Bone marrow (tissue), 2 donors: ENCODE data around the gene FLOT1.
"Not testable (repeated sequence)": the region's sequence is repeated elsewhere in the genome, so short reads cannot be mapped to it uniquely, and the experiment has no call there.

Source experiments
- DNase-seq, 2 donors: peaks; one replicate each; lab custom pipeline; 2025; lab: John Stamatoyannopoulos, UW

Gene FLOT1

DNA sequence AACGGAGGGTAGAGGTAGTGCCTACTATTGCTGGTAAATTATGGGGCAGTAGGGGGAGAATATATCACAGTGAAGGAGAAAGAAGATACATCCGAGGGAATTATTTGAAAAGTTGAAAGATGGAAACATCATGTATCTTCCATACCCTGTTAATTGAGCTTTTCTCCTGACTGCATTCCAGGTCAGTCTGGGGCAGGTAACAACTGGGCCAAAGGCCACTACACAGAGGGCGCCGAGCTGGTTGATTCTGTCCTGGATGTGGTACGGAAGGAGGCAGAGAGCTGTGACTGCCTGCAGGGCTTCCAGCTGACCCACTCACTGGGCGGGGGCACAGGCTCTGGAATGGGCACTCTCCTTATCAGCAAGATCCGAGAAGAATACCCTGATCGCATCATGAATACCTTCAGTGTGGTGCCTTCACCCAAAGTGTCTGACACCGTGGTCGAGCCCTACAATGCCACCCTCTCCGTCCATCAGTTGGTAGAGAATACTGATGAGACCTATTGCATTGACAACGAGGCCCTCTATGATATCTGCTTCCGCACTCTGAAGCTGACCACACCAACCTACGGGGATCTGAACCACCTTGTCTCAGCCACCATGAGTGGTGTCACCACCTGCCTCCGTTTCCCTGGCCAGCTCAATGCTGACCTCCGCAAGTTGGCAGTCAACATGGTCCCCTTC, 19.2 kb downstream of the FLOT1 start:
- DNase-seq: not testable (repeated sequence)

GRCh38 chr6:30722280-30723112, 20.0 kb downstream of the FLOT1 start:
- peak; percentile 75 to 84 for DNase-seq

GRCh38 chr6:30722025-30722279, 20.5 kb downstream of the FLOT1 start:
- peak in 1 of 2 donors; percentile 53 for DNase-seq

DNA sequence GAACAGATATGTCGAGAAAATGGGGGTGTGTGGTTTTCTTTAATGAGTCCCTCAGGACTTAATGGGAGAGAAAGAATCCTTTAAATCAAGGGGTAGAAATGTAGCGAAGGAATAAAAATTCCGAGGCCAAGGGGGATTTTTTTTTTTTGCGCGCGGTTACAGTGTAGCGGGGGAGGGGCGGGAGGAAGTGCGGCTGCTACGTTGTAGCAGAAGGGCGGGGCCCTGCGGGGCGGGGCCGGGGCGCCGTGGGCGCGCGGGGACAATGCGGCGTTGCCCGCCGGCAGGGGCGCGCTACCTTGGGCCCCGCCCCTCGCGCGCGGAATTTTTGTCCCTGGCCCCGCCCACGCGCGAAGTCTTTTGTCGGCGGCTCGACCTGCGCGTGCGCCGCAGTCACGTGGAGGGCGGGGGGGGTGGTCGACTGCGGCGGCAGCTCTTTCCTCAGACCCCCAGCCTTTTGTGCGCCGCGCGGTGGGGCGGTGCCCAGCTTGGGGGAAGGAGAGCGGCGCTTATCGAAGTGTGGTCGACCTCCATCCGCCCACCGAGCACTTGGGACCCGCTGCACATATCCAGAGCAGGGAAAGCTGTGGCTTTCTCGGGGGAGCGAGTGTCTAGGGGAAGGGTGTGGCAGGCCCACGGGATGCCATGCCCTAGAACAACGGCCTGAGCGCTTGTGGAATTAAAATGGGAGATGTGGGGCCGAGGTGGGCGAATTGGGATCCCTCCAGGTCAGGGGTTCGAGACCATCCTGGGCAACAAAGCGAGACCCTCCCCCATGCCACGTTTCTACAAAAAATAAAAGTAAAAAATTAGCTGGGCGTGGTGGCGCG, 21.1 kb downstream of the FLOT1 start:
- peak; percentile 68 to 77 for DNase-seq

GRCh38 chr6:30720738-30721197, 21.7 kb downstream of the FLOT1 start:
- peak in 1 of 2 donors; percentile 38 for DNase-seq

GRCh38 chr6:30719791-30720737, 22.4 kb downstream of the FLOT1 start, which contains the start of gene TUBB:
Gene TUBB (plus strand): TSS chr6:30720352. CDS start chr6:30720507, 155 bp downstream.
- peak; percentile 73 to 92 for DNase-seq

GRCh38 chr6:30719356-30719755, 23.1 kb downstream of the FLOT1 start:
- DNase-seq: no peak

- not testable (repeated sequence) for DNase-seq
These were observed 24.4 kb downstream of the FLOT1 start for GRCh38 chr6:30717845-30718720.

GRCh38 chr6:30717129-30717844, 25.2 kb downstream of the FLOT1 start, which contains the start of gene MDC1:
Gene MDC1 (minus strand): TSS chr6:30717281. CDS start chr6:30715175, 2,106 bp downstream.
- DNase-seq: peak; percentile 85 to 100

GRCh38 chr6:30716879-30717128, 25.7 kb downstream of the FLOT1 start:
- no peak for DNase-seq

- no peak for DNase-seq
These were observed 28.2 kb downstream of the FLOT1 start for GRCh38 chr6:30714263-30714662.

GRCh38 chr6:30712441-30712945, 30.0 kb downstream of the FLOT1 start:
- DNase-seq: no peak

DNA sequence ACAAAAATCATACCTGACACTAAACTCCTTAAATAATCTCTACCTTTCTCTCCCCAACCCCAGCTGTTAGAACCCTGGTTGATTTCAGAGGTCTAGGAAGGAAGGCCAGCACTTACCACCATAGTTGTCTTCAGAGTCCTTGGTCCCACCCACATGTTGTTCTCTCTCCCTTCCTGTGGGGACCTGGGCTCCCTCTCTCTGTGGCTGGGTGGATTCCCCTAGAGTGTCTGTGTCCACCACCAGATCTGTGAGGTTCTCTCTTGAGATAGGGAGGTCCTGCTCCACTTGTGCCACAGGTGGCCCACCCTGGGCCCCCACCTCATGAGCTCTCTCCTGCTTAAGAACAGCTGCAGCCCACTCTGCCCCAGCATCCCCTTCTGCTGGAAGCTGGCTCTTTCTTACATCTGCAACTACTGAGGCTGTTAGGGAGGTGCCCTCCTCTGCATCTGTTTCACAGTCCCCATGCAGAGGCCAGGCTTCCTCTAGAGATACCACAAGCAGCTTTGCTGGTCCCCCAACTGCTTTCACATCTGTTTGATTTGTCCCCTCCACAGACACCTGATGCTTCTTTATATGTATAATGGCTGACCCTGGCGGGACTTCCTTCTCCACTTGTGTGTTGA, 30.6 kb downstream of the FLOT1 start:
- peak in 1 of 2 donors; percentile 25 for DNase-seq

- DNase-seq: no peak
These were observed 33.2 kb downstream of the FLOT1 start for GRCh38 chr6:30709101-30709868.

- no peak for DNase-seq
These were observed 35.1 kb downstream of the FLOT1 start for GRCh38 chr6:30707281-30707850.

DNA sequence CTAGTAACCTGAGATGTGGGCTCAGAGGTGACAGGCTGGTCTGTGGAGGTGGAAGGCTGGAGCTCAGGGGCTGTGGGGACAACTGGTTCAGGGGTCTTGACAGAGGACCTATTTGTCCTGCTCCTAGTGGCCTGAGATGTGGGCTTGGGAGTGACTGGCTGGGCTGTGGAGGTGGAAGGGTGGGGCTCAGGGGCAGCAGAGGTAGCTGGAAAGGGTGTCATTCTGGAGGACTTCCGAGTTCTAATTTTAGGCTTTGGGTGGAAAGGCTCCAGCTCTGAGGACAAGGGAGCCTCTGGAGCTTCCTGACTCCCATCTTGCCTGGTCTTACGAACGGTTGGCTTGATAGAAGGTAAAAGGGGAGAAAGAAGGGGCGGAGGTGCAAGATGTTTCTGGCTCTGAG, 36.9 kb downstream of the FLOT1 start:
- DNase-seq: no peak

GRCh38 chr6:30703821-30704220, 38.7 kb downstream of the FLOT1 start:
- DNase-seq: no peak

DNA sequence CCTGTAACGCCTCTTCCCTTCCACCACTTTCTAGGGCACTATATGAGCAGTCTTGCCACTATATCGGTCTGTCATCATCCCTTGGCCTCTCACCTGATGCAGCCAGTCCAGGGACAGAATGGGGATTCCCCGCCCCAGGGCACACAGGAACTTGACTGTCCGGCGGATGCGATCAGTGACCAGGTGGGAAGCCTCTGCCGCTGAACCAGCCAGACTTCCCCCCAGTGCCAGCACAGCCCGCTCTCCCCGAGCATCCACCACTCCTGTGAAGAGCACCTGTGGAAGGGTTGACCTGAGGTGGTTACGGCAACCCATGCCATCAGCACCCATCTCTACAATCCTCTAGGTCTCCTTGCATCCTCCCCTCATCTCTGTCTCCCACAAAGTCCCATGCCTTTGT, 39.5 kb downstream of the FLOT1 start:
- no peak for DNase-seq
